Fibroblast of lung (primary cell): ENCODE measurements around the gene BAZ1B. TPM values are rescaled to one million over a fixed set of nuclear protein-coding genes. Genes with fewer than 3 reads are reported as not detected.
"Not testable (repeated sequence)": the region's sequence is repeated elsewhere in the genome, so short reads cannot be mapped to it uniquely, and the experiment has no call there.

Source experiments
- DNase-seq, 2 donors: peaks; one replicate each; pipeline versions ENCODE4 v3.0.0 to v3.0.0-alpha.2; 2010; ENCODE audit warnings: low read depth in 2 of 2
- H2AFZ ChIP-seq: 2 replicates; pipeline ENCODE4 v1.5.1; 2012; ENCODE audit warnings: low read length, control low read depth, inconsistent platforms
- H3K27ac ChIP-seq: 2 replicates; pipeline ENCODE4 v1.5.1; 2011; ENCODE audit warnings: low read length, control low read depth; ENCODE audit not compliant: insufficient read depth
- H3K27me3 ChIP-seq: 2 replicates; pipeline ENCODE4 v1.5.1; 2011; ENCODE audit warnings: mild to moderate bottlenecking, low read length; ENCODE audit not compliant: control insufficient read depth, insufficient read depth
- H3K36me3 ChIP-seq: 2 replicates; pipeline ENCODE4 v1.5.1; 2011; ENCODE audit warnings: low read length; ENCODE audit not compliant: control insufficient read depth, insufficient read depth
- H3K4me1 ChIP-seq: 2 replicates; pipeline ENCODE4 v1.5.1; 2011; ENCODE audit warnings: low read length; ENCODE audit not compliant: control insufficient read depth, insufficient read depth; ENCODE audit errors: extremely low read depth
- H3K4me2 ChIP-seq: 2 replicates; pipeline ENCODE4 v1.5.1; 2011; ENCODE audit warnings: low read length, control low read depth; ENCODE audit not compliant: insufficient read depth; ENCODE audit errors: extremely low read depth
- H3K4me3 ChIP-seq, 4 experiments: fragments of 200-600 bp in 1 of 4; sonication (generic) in 1 of 4; replicated peaks in 1 of 4; 2 replicates each; pipeline ENCODE4 v1.5.1; 2011 to 2016; ENCODE audit warnings: low read length in 4 of 4, low read depth in 3 of 4, mild to moderate bottlenecking in 3 of 4, control low read depth in 2 of 4, inconsistent platforms in 1 of 4, mixed read lengths in 1 of 4; ENCODE audit not compliant: insufficient read depth in 1 of 4; ENCODE audit errors: control extremely low read depth in 1 of 4
- H3K79me2 ChIP-seq: 2 replicates; pipeline ENCODE4 v1.5.1; 2012; ENCODE audit warnings: mild to moderate bottlenecking, low read length, inconsistent platforms; ENCODE audit not compliant: control insufficient read depth, insufficient read depth
- H3K9ac ChIP-seq: 2 replicates; pipeline ENCODE4 v1.5.1; 2011; ENCODE audit warnings: mild to moderate bottlenecking, low read length, control low read depth; ENCODE audit not compliant: insufficient read depth
- H3K9me3 ChIP-seq: 2 replicates; pipeline ENCODE4 v1.5.1; 2012; ENCODE audit warnings: low read depth, low read length; ENCODE audit not compliant: control insufficient read depth, insufficient read depth
- H4K20me1 ChIP-seq: 2 replicates; pipeline ENCODE4 v1.5.1; 2011; ENCODE audit warnings: low read length; ENCODE audit not compliant: control insufficient read depth, insufficient read depth; ENCODE audit errors: extremely low read depth
- EZH2 ChIP-seq: IDR thresholded peaks from 2 replicates; pipeline ENCODE4 v1.5.1; 2012; ENCODE audit warnings: low read length, control low read depth, mild to moderate bottlenecking; ENCODE audit errors: missing control alignments
- polyA plus RNA-seq, 2 donors: library from polyadenylated mRNA; depleted of rRNA in 1 of 2; stranded (reverse) in 1 of 2; unstranded in 1 of 2; fragments of >200 nt; gene quantifications; 2 replicates each; pipeline ENCODE4 v1.2.1, GENCODE V29; 2011 to 2012; ENCODE audit warnings: missing spikeins in 1 of 2
- total RNA-seq: library from RNA; depleted of rRNA; stranded (reverse); fragments of >200 nt; gene quantifications from 2 replicates; pipeline ENCODE4 v1.2.1, GENCODE V29; 2014
- TF ChIP-seq, protein P1 (sequence below), 2 donors: IDR thresholded peaks in 1 of 2; conservative IDR thresholded peaks in 1 of 2; 1 replicate in 1 of 2; 2 replicates in 1 of 2; pipeline ENCODE4 v1.5.1; 2011 to 2012; ENCODE audit warnings: low read length in 2 of 2, control low read depth in 1 of 2, inconsistent platforms in 1 of 2, low read depth in 1 of 2, mild to moderate bottlenecking in 1 of 2

The BAZ1B gene
- total and polyA plus RNA-seq, 2 donors (not counting 1 experiment from before 2014, with no cell fraction given): 30.5 to 68.9 TPM

DNA sequence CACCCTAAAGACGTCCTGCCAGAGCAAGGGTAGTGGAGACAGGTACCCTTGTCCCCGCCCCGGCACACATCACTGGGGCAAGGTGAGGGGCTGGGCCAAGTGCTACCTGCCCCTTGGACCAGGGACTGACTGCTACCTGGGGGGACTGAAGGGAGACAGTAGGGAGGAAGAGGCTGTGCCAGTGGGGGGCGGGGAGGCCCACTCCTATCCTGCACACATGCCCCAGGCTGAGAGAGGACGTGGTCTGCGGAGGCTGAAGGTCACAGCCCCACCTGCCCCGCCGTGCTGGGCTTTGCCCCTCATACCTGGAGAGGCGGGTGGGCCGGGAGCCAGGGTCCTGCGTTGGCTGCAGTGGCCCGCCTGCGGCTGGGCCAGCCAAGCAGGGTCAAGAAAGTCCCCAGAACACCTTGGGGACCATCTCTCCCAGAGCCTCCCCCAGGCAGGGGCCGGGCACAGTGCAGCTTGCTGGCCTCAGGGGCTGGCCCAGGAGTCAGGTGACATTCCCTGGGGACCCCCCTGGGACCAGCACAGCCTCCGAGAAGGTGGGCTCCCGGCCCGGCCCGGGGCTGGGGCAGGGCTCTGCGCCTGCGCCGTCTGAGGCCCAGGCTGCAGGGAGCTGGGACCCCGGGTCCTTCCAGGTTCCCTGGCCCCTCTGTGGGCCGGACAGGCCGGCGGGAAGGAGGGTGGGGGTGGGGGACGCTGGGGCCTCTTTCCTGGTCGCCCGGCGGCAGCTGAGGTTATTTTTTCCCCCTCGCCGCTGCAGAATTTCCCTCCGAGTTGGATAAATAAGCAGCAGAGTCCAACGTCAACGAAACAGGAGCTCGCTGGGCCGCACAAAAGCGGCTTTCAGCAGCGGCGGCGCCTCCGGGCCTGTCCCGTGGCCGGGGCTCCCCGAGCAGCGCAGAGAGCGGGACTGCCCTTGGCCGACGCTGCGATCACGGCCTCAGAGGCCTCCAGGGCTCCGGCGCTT is 98.3 kb downstream of the BAZ1B start:
- Histone ChIP-seq H3K27ac (no peak overlapping the region), H3K27me3 (no peaks in the 10 kb centered on the region), H3K4me3 (no peak overlapping the region), H3K9ac (no peak overlapping the region), H3K79me2 (no peaks in the 10 kb centered on the region), H3K4me2 (peak overlapping the region; percentile 54), H3K4me1 (no peaks in the 10 kb centered on the region), H4K20me1 (no peaks in the 10 kb centered on the region), H3K9me3 (no peaks in the 10 kb centered on the region), H3K36me3 (no peaks in the 10 kb centered on the region), H2AFZ (no peak overlapping the region)
- TF ChIP-seq EZH2: no peak
- TF ChIP-seq, protein P1, sequence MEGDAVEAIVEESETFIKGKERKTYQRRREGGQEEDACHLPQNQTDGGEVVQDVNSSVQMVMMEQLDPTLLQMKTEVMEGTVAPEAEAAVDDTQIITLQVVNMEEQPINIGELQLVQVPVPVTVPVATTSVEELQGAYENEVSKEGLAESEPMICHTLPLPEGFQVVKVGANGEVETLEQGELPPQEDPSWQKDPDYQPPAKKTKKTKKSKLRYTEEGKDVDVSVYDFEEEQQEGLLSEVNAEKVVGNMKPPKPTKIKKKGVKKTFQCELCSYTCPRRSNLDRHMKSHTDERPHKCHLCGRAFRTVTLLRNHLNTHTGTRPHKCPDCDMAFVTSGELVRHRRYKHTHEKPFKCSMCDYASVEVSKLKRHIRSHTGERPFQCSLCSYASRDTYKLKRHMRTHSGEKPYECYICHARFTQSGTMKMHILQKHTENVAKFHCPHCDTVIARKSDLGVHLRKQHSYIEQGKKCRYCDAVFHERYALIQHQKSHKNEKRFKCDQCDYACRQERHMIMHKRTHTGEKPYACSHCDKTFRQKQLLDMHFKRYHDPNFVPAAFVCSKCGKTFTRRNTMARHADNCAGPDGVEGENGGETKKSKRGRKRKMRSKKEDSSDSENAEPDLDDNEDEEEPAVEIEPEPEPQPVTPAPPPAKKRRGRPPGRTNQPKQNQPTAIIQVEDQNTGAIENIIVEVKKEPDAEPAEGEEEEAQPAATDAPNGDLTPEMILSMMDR (conservative IDR thresholded peaks at IDR 0.05 in 1 of 2, IDR thresholded peaks at IDR 0.05 in 1 of 2; ENCODE audit: low read depth in 1 of 2, low read length in 2 of 2): no peak
- DNase-seq: peak; percentile 21 to 23

DNA sequence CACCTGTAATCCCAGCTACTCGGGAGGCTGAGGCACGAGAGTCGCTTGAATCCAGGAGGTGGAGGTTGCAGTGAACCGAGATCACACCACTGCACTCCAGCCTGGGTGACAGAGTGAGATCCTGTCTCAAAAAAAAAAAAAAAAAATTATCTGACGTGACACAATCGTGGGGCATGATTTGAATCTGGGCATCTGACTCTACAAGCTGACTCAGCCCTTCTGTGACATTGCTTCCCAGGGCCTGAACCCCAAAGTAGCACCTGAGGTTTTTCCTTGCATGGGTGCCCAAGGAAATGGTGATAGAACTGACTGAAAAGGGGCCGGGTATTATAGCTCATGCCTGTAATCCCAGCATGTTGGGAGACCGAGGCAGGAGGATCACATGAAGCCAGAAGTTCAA is 101.5 kb downstream of the BAZ1B start:
- H3K27ac ChIP-seq, H2AFZ ChIP-seq, H3K9ac ChIP-seq, H4K20me1 ChIP-seq, DNase-seq, H3K9me3 ChIP-seq, H3K4me3 ChIP-seq, H3K4me2 ChIP-seq, H3K79me2 ChIP-seq, H3K27me3 ChIP-seq, H3K36me3 ChIP-seq, H3K4me1 ChIP-seq: not testable (repeated sequence)

DNA sequence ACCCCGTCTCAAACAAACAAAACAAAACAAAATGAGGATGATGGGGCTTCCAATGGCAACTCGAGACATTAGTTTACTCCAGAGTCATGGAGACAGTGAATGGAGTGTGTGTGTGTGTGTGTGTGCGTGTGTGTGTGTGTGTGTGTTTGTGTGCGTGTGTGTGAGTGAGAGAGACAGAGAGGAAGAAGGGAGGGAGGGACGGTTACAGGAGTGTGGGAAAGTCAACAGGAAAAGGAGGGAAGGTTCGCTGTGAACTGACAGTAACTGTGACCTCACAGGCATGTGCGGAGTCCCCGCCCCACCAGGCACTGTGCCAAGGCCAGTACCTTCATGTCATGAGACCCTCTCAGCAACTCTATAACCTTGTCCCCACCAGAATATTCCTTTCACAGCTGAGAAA is 102.1 kb downstream of the BAZ1B start:
- not testable (repeated sequence) for H3K27ac ChIP-seq, H4K20me1 ChIP-seq, H3K9ac ChIP-seq, H3K4me3 ChIP-seq, H3K79me2 ChIP-seq, H2AFZ ChIP-seq, H3K27me3 ChIP-seq, H3K9me3 ChIP-seq, H3K4me2 ChIP-seq, H3K36me3 ChIP-seq, H3K4me1 ChIP-seq
- DNase-seq: peak; percentile 21 to 41

DNA sequence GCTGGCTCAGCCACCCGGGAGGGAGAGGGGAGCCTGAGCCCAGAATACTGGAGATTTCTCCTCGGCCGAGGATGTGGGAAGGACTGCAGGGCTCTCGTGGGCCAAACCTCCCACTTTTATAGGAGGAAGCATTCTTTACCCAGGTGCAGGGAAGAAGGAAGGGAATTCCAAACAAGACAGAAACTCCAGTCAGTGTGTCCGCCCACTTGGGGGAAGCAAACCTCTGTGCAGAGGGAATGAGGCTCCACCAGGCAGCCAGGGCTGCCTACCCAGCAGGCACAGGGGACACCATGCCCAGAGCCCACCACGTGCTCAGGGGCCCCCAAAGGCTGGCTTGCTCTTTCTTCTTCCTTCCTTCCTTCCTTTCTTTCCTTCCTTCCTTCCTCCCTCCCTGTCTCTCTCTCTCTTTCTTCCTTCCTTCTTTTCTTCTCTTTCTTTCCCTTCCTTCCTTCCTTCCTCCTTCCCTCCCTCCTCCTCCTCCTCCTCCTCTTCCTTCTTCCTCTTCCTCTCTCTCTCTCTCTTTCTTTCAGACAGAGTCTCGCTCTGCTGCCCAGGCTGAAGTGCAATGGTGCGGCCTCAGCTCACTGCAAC is 103.9 kb downstream of the BAZ1B start:
- no peaks in the 10 kb centered on the region for H3K9me3 ChIP-seq
- H2AFZ ChIP-seq: no peak overlapping the region
- TF ChIP-seq EZH2: no peak
- TF ChIP-seq, protein P1 (conservative IDR thresholded peaks at IDR 0.05 in 1 of 2, IDR thresholded peaks at IDR 0.05 in 1 of 2; ENCODE audit: low read depth in 1 of 2, low read length in 2 of 2): no peak
- no peak overlapping the region for H3K4me3 ChIP-seq
- H3K9ac ChIP-seq: no peak overlapping the region
- H3K36me3 ChIP-seq: no peaks in the 10 kb centered on the region
- no peak for DNase-seq
- no peaks in the 10 kb centered on the region for H3K79me2 ChIP-seq
- no peaks in the 10 kb centered on the region for H4K20me1 ChIP-seq
- no peak overlapping the region for H3K27ac ChIP-seq
- H3K27me3 ChIP-seq: no peaks in the 10 kb centered on the region
- H3K4me1 ChIP-seq: no peaks in the 10 kb centered on the region
- no peak overlapping the region for H3K4me2 ChIP-seq

DNA sequence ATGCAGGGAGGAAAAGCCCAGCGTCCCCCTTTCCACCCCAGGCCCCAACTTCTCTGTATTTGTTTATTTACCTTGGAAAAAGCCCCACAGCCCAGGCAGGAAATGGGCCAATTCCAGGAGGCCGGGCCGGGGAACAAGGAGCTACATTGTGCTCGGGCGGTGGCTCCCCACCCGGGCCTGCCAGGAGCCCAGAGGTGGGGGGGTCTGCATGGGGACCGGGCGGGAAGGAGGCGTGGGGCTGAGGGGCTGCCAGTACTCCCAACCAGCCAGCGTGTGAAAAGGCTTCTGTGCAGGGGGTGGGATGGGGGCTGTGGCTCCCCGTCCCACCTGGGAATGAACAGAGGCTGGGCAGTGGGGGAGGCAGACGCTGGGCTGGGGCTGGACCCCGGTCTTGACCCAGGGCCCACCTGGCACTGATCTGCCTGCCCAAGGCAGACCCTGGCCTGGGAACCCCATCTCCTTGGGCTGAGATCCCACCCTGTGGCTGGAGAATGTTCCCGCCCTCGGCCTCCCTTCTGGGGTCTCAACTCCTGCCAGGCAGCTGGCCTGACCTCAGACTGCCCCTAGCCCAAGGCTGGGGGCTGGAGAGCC is 111.5 kb downstream of the BAZ1B start:
- H3K27ac ChIP-seq, H3K9me3 ChIP-seq, H3K4me1 ChIP-seq, H2AFZ ChIP-seq, H3K27me3 ChIP-seq, H3K79me2 ChIP-seq, H3K36me3 ChIP-seq, H3K4me3 ChIP-seq, H4K20me1 ChIP-seq, H3K9ac ChIP-seq: not testable (repeated sequence)
- peak; percentile 42 to 55 for DNase-seq
- peak overlapping the region; percentile 25 for H3K4me2 ChIP-seq
